IgD-negative memory B cell (primary cell): ENCODE data around the gene CAB39. TPM values are rescaled to one million over a fixed set of nuclear protein-coding genes. Genes with fewer than 3 reads are reported as not detected.

Experiments
- H3K27ac Mint-ChIP-seq, 3 donors: one replicate each; pipeline ENCODE4 v1.8.0; 2020 to 2022; ENCODE audit warnings: mild to moderate bottlenecking in 3 of 3, mixed read lengths in 3 of 3, moderate library complexity in 1 of 3
- H3K27me3 Mint-ChIP-seq: one replicate; pipeline ENCODE4 v1.8.0; 2021; ENCODE audit warnings: mixed read lengths
- H3K36me3 Mint-ChIP-seq: one replicate; pipeline ENCODE4 v1.8.0; 2020; ENCODE audit warnings: mild to moderate bottlenecking, mixed read lengths
- H3K4me1 Mint-ChIP-seq, 3 donors: one replicate each; pipeline ENCODE4 v1.8.0; 2020 to 2022; ENCODE audit warnings: mixed read lengths in 3 of 3, mild to moderate bottlenecking in 1 of 3
- H3K4me3 Mint-ChIP-seq, 4 donors: one replicate each; pipeline ENCODE4 v1.8.0; 2020 to 2022; ENCODE audit warnings: mild to moderate bottlenecking in 4 of 4, mixed read lengths in 4 of 4, moderate library complexity in 3 of 4
- H3K9me3 Mint-ChIP-seq, 3 donors: one replicate each; pipeline ENCODE4 v1.8.0; 2020 to 2021; ENCODE audit warnings: mixed read lengths in 3 of 3, mild to moderate bottlenecking in 1 of 3
- polyA plus RNA-seq: library from polyadenylated mRNA; unstranded; fragments of 300-500 nt; fragmentation: Illumina TruSeq; gene quantifications from one replicate; pipeline ENCODE4 v1.2.3, GENCODE V29; 2021

The CAB39 gene
- polyA plus RNA-seq, 1 donor from 2014 or later, result 46.8 TPM

GRCh38 chr2:230863442-230864121 lies 150.9 kb downstream of the CAB39 start:
- Mint-ChIP-seq H3K4me1 (peaks cover 22 to 26% (median 24%) of the 10 kb centered on the region in 3 donors), H3K27ac (peak overlapping the region in 2 of 3 donors; percentile 53 to 87), H3K27me3 (peaks cover 13% of the 10 kb centered on the region), H3K4me3 (peak overlapping the region; percentile 50 to 94 (median 76)), H3K36me3 (peaks cover 2% of the 10 kb centered on the region), H3K9me3 (peaks cover 0 to 2% (median 0%) of the 10 kb centered on the region in 3 donors)

GRCh38 chr2:230864122-230864604 lies 151.5 kb downstream of the CAB39 start:
- Mint-ChIP-seq H3K27me3 (peaks cover 11% of the 10 kb centered on the region), H3K27ac (peak overlapping the region in 2 of 3 donors; percentile 78 to 87), H3K4me1 (peaks cover 22 to 28% (median 24%) of the 10 kb centered on the region in 3 donors), H3K9me3 (peaks cover 0 to 2% (median 0%) of the 10 kb centered on the region in 3 donors), H3K36me3 (peaks cover 2% of the 10 kb centered on the region), H3K4me3 (peak overlapping the region; percentile 82 to 94 (median 92))

DNA sequence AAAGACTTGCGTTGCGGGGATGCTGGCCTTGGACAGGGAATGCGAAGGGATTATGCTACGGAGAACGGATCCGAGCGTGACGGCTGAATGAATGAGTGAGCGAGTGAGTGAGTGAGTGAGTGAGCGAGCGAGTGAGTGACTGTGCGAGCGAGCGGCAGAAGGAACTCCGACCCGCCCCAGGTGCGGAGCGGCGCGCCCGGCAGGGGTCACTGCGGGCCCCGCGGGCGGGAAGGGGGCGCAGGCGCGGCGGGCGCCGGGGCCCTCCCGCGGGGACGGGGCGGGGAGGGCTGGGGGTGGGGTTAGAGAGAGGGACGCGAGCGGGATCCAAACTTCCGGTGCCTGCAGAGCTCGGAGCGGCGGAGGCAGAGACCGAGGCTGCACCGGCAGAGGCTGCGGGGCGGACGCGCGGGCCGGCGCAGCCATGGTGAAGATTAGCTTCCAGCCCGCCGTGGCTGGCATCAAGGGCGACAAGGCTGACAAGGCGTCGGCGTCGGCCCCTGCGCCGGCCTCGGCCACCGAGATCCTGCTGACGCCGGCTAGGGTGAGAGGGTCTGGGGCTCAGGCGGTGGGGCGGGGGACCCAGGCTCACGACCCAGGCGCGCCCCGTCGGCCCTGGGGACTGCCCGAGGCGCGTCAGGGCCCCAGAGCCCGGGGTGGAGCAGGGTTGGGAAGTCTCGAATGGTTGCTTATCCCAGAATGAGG lies 152.1 kb downstream of the CAB39 start, which contains the start of gene ITM2C:
TSS of gene ITM2C (plus strand) at position 338 of the 702 bp plus-strand sequence. CDS start at position 422, 84 bp downstream.
- peak within 1 kb of the TSS; percentile 82 to 94 (median 92) for H3K4me3 Mint-ChIP-seq
- peaks cover 22 to 28% (median 24%) of the 10 kb centered on the region in 3 donors for H3K4me1 Mint-ChIP-seq
- H3K27me3 Mint-ChIP-seq, result peaks cover 10% of the 10 kb centered on the region
- H3K9me3 Mint-ChIP-seq, result peaks cover 0 to 1% (median 0%) of the 10 kb centered on the region in 3 donors
- H3K36me3 Mint-ChIP-seq, result peaks cover 2% of the 10 kb centered on the region
- peak within 1 kb of the TSS; percentile 67 to 87 (median 84) for H3K27ac Mint-ChIP-seq

- H3K4me1 Mint-ChIP-seq, result peaks cover 22 to 31% (median 29%) of the 10 kb centered on the region in 3 donors
- peak overlapping the region; percentile 82 to 94 (median 92) for H3K4me3 Mint-ChIP-seq
- peaks cover 10% of the 10 kb centered on the region for H3K27me3 Mint-ChIP-seq
- H3K36me3 Mint-ChIP-seq, result peaks cover 2% of the 10 kb centered on the region
- no peaks in the 10 kb centered on the region for H3K9me3 Mint-ChIP-seq
- peak overlapping the region; percentile 16 to 84 (median 66) for H3K27ac Mint-ChIP-seq
Observed at GRCh38 chr2:230865307-230865765, 152.7 kb downstream of the CAB39 start.

- H3K4me3 Mint-ChIP-seq, result peak overlapping the region; percentile 82 to 94 (median 92)
- H3K4me1 Mint-ChIP-seq, result peaks cover 21 to 32% (median 30%) of the 10 kb centered on the region in 3 donors
- peaks cover 2% of the 10 kb centered on the region for H3K36me3 Mint-ChIP-seq
- H3K27ac Mint-ChIP-seq, result peak overlapping the region; percentile 66 to 92 (median 84)
- H3K9me3 Mint-ChIP-seq, result no peaks in the 10 kb centered on the region
- peaks cover 10% of the 10 kb centered on the region for H3K27me3 Mint-ChIP-seq
Observed at GRCh38 chr2:230865766-230866755, 153.4 kb downstream of the CAB39 start.

DNA sequence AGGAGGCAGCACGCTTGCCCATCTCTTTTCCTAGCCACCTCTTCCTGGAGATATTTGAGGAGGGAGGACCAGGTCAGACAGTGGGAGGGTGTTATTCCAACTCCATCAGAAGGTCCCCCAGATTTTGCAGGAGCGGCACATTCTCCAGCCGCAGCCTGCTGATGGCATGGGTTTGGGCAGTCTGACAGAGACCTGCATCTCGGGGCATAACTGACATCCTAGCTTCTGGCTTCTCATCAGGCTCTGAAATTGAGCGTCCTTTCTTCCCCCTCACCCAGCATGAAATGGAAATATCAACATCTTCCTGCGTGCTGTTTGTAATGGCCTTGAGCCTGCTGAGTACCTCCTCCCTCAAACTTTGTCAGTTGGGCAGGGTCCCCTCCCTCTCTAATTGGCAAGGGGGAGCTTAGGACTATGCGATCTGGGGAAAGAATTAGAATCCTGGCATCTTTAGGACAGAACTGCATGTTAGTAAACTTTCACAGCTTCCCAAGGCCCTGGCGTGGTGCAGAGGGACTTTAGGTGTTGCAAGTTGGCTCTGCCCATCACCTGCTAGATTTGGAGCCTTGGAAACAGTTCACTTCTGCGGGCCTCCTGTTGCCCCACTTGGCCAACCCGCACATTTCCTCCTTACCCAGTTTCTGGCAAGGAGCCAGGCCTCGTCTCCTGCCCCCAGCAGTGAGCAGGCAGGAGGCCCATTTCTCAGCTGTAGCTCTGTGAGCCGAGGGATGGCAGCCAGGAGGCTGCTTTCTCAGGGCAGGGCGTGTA lies 154.3 kb downstream of the CAB39 start:
- peaks cover 8% of the 10 kb centered on the region for H3K27me3 Mint-ChIP-seq
- H3K27ac Mint-ChIP-seq, result peak overlapping the region; percentile 66 to 91 (median 84)
- H3K36me3 Mint-ChIP-seq, result no peaks in the 10 kb centered on the region
- peak overlapping the region; percentile 56 to 94 (median 88) for H3K4me3 Mint-ChIP-seq
- no peaks in the 10 kb centered on the region for H3K9me3 Mint-ChIP-seq
- H3K4me1 Mint-ChIP-seq, result peaks cover 15 to 28% (median 24%) of the 10 kb centered on the region in 3 donors

GRCh38 chr2:230868161-230868946 lies 155.7 kb downstream of the CAB39 start:
- Mint-ChIP-seq H3K4me3 (peak overlapping the region in 1 of 4 donors; percentile 8), H3K4me1 (peaks cover 19 to 40% (median 27%) of the 10 kb centered on the region in 3 donors), H3K36me3 (no peaks in the 10 kb centered on the region), H3K27me3 (peaks cover 3% of the 10 kb centered on the region), H3K27ac (peak overlapping the region in 1 of 3 donors; percentile 56), H3K9me3 (no peaks in the 10 kb centered on the region)

GRCh38 chr2:230868947-230869913 lies 156.6 kb downstream of the CAB39 start:
- Mint-ChIP-seq H3K27me3 (peaks cover 3% of the 10 kb centered on the region), H3K4me1 (peaks cover 28 to 45% (median 35%) of the 10 kb centered on the region in 3 donors), H3K9me3 (no peaks in the 10 kb centered on the region), H3K4me3 (peak overlapping the region in 2 of 4 donors; percentile 8 to 23), H3K27ac (peak overlapping the region; percentile 56 to 87 (median 81)), H3K36me3 (no peaks in the 10 kb centered on the region)

GRCh38 chr2:230869914-230870543 lies 157.4 kb downstream of the CAB39 start:
- H3K36me3 Mint-ChIP-seq, result no peaks in the 10 kb centered on the region
- H3K4me1 Mint-ChIP-seq, result peaks cover 28 to 47% (median 36%) of the 10 kb centered on the region in 3 donors
- no peaks in the 10 kb centered on the region for H3K27me3 Mint-ChIP-seq
- H3K4me3 Mint-ChIP-seq, result peak overlapping the region in 1 of 4 donors; percentile 8
- H3K27ac Mint-ChIP-seq, result peak overlapping the region in 2 of 3 donors; percentile 81 to 87
- H3K9me3 Mint-ChIP-seq, result no peaks in the 10 kb centered on the region
